ENCODE measurements around the gene WNK3. TPM values are rescaled to one million over a fixed set of nuclear protein-coding genes. Genes with fewer than 3 reads are reported as not detected.

The WNK3 gene
- total and polyA plus RNA-seq, 9 of the 15 experiments (the other 6 are each of a cell fraction or from before 2014, with no cell fraction given) = under 0.01 to 0.02 (median 0.01) TPM; not detected in 4

- TF ChIP-seq ARID3B (CRISPR knock-in tag; IDR thresholded peaks at IDR 0.05; ENCODE audit: borderline replicate concordance) = no peak
Measured at GRCh38 chrX:54182864-54183613, 174.8 kb downstream of the WNK3 start, which contains the start of gene FAM120C (continued).

GRCh38 chrX:54182194-54182863 is 175.5 kb downstream of the WNK3 start:
- peak overlapping the region; percentile 56 for H3K4me3 ChIP-seq
- H2AFZ ChIP-seq (ENCODE audit: low read depth, low read length) = peak overlapping the region; percentile 59; the same call in 1 of the 2 replicates
- no peaks in the 10 kb centered on the region for H4K20me1 ChIP-seq (replicated peaks; ENCODE audit: control insufficient read depth, insufficient read depth, low read length)
- FAIRE-seq (no peak), ATAC-seq (peak; percentile 84), DNase-seq (ENCODE audit: extremely low read depth in 1 of 4, low spot score in 3 of 4) (peak; percentile 12 to 42 (median 31))
- ChIA-PET CTCF (ENCODE audit: low intra/inter-chr PET ratio) (no interaction called here), POLR2A (no interaction called here)
- BruUV-seq (replicated peaks) = no TSS peak
- no peaks in the 10 kb centered on the region for H3K27me3 ChIP-seq (ENCODE audit: control insufficient read depth in 2 of 2, insufficient read depth in 2 of 2, low read length in 2 of 2)
- H3K4me2 ChIP-seq (ENCODE audit: insufficient read depth, low read length) = peak overlapping the region; percentile 69
- H3K9me1 ChIP-seq (ENCODE audit: control insufficient read depth, insufficient read depth, low read length) = no peaks in the 10 kb centered on the region
- H3K79me2 ChIP-seq (ENCODE audit: control insufficient read depth, insufficient read depth, low read length) = peaks cover 52% of the 10 kb centered on the region
- whole genome bisulfite sequencing (ENCODE audit: insufficient coverage, low coverage, missing lambda C conversion rate) = 17% methylated on average over 13 of the region's 36 CpGs
- in situ Hi-C loops (cut with MboI) = no loop called here
- H3K9ac ChIP-seq (ENCODE audit: insufficient read depth in 1 of 2, low read depth in 2 of 2, low read length in 2 of 2) = peak overlapping the region; percentile 57 to 92; a peak in 3 of 4 replicates
- no peaks in the 10 kb centered on the region for H3K36me3 ChIP-seq (ENCODE audit: control insufficient read depth, insufficient read depth, low read length)
- H3K27ac ChIP-seq (ENCODE audit: extremely low read depth, low read depth, low read length) = peak overlapping the region; percentile 66
- peaks cover 0 to 5% of the 10 kb centered on the region in 2 experiments; a peak in 2 of 5 replicates for H3K4me1 ChIP-seq (replicated peaks in 1 of 2; ENCODE audit: control insufficient read depth in 2 of 2, insufficient read depth in 2 of 2, low read length in 2 of 2)
- no peaks in the 10 kb centered on the region for H3K9me3 ChIP-seq (replicated peaks; ENCODE audit: control insufficient read depth, insufficient read depth, low read depth, low read length)
- intact Hi-C loops (cut with micrococcal nuclease) = no loop called here
- TF ChIP-seq ZBTB40 (IDR thresholded peaks at IDR 0.05) = peak; percentile 81
- no peak for TF ChIP-seq ZBTB40 (CRISPR knock-in tag; IDR thresholded peaks at IDR 0.05)
- 0 out of 2 replicates have a peak, but pooled peaks have one; percentile 8 for TF ChIP-seq CXXC5 (CRISPR knock-in tag; IDR thresholded peaks at IDR 0.05)
- TF ChIP-seq USF2 (CRISPR knock-in tag; IDR thresholded peaks at IDR 0.05) = 0 out of 2 replicates have a peak, but pooled peaks have one; percentile 3
